H1 (cell line): Measurements from ENCODE around the gene MYCBPAP. TPM values are rescaled to one million over a fixed set of nuclear protein-coding genes. Genes with fewer than 3 reads are reported as not detected.
A peak's percentile ranks its signal among the peaks of the same experiment; 100 is the strongest.

ENCODE experiments used
- CTCF ChIA-PET: fragments of 300-600 bp; sonication (Branson Sonifier 250); formaldehyde crosslinking; loops from one replicate; lab custom pipeline; 2021; ENCODE audit not compliant: partially characterized antibody; lab: Charles Lee
- POLR2A ChIA-PET: fragments of 300-600 bp; sonication (Branson Sonifier 250); formaldehyde crosslinking; loops from one replicate; lab custom pipeline; 2021; ENCODE audit warnings: inconsistent platforms; ENCODE audit not compliant: partially characterized antibody; lab: Charles Lee
- DNase-seq, 2 experiments: peaks; one replicate each; pipeline versions ENCODE4 v3.0.0 to v3.0.0-alpha.2; 2010 to 2022; ENCODE audit warnings: low spot score in 2 of 2, low read depth in 1 of 2, mixed read lengths in 1 of 2
- FAIRE-seq: peaks from 2 replicates; lab custom pipeline; 2011; peaks lifted over from hg19 to GRCh38; lab: Jason Lieb, UNC
- H2AFZ ChIP-seq: 2 replicates; pipeline ENCODE4 v1.8.1; 2012; ENCODE audit warnings: low read length, inconsistent platforms
- H2AK5ac ChIP-seq: 2 replicates; pipeline ENCODE4 v1.6.1; 2013; ENCODE audit warnings: low read depth, low read length
- H2BK120ac ChIP-seq: replicated peaks from 2 replicates; pipeline ENCODE3; 2013; ENCODE audit warnings: low read depth, low read length, inconsistent platforms
- H2BK12ac ChIP-seq: 2 replicates; pipeline ENCODE4 v1.6.1; 2013; ENCODE audit warnings: low read depth, low read length
- H2BK15ac ChIP-seq: 2 replicates; pipeline ENCODE4 v1.6.1; 2013; ENCODE audit warnings: low read length
- H2BK20ac ChIP-seq: 2 replicates; pipeline ENCODE4 v1.6.1; 2013; ENCODE audit warnings: low read length
- H2BK5ac ChIP-seq: 2 replicates; pipeline ENCODE4 v1.6.1; 2013; ENCODE audit warnings: low read depth, low read length
- H3K14ac ChIP-seq: 2 replicates; pipeline ENCODE4 v1.6.1; 2013; ENCODE audit warnings: inconsistent platforms; ENCODE audit not compliant: insufficient read length
- H3K18ac ChIP-seq: 2 replicates; pipeline ENCODE4 v1.6.1; 2013; ENCODE audit warnings: low read length; ENCODE audit errors: extremely low read depth
- H3K23ac ChIP-seq: 2 replicates; pipeline ENCODE4 v1.6.1; 2013; ENCODE audit warnings: inconsistent platforms; ENCODE audit not compliant: insufficient read length
- H3K23me2 ChIP-seq: 2 replicates; pipeline ENCODE4 v1.6.1; 2013; ENCODE audit warnings: low read depth, low read length
- H3K27ac ChIP-seq: 2 replicates; pipeline ENCODE4 v1.6.1; 2011; ENCODE audit warnings: low read depth, low read length, inconsistent platforms
- H3K27me3 ChIP-seq, 4 experiments: replicated peaks in 1 of 4; 1 replicate in 1 of 4; 2 replicates in 3 of 4; pipeline versions ENCODE4 v1.6.1 to v1.8.1; 2011 to 2013; ENCODE audit warnings: low read length in 3 of 4, mild to moderate bottlenecking in 3 of 4, inconsistent platforms in 2 of 4, mixed read lengths in 2 of 4, moderate library complexity in 1 of 4; ENCODE audit not compliant: control insufficient read depth in 3 of 4, insufficient read depth in 3 of 4; ENCODE audit errors: extremely low read depth in 1 of 4
- H3K36me3 ChIP-seq, 4 experiments: 2 replicates each; pipeline versions ENCODE4 v1.6.1 to v1.8.1; 2011 to 2013; ENCODE audit warnings: mild to moderate bottlenecking in 4 of 4, low read length in 3 of 4, moderate library complexity in 2 of 4, control low read depth in 1 of 4, inconsistent platforms in 1 of 4; ENCODE audit not compliant: insufficient read depth in 4 of 4, control insufficient read depth in 2 of 4
- H3K4ac ChIP-seq: replicated peaks from 2 replicates; pipeline ENCODE3; 2013; ENCODE audit warnings: low read length, low read depth, mixed read lengths, inconsistent platforms; ENCODE audit not compliant: insufficient read length
- H3K4me1 ChIP-seq, 4 experiments: replicated peaks in 1 of 4; 1 replicate in 1 of 4; 2 replicates in 3 of 4; pipeline versions ENCODE4 v1.6.1 to v1.8.1; 2011 to 2013; ENCODE audit warnings: low read length in 3 of 4, inconsistent platforms in 2 of 4, mixed read lengths in 1 of 4; ENCODE audit not compliant: insufficient read depth in 4 of 4, control insufficient read depth in 3 of 4
- H3K4me2 ChIP-seq, 2 experiments: 2 replicates each; pipeline versions ENCODE4 v1.6.1 to v1.8.1; 2011 to 2013; ENCODE audit warnings: low read depth in 2 of 2, low read length in 2 of 2, control low read depth in 1 of 2, inconsistent platforms in 1 of 2, mild to moderate bottlenecking in 1 of 2; ENCODE audit not compliant: insufficient read depth in 1 of 2
- H3K4me3 ChIP-seq, 4 experiments: fragments of 200-600, 300-600 bp in 1 of 4; sonication (generic), shearing (Covaris generic), sonication (Bioruptor Twin) in 1 of 4; 2 replicates each; pipeline versions ENCODE4 v1.5.1 to v1.8.1; 2011 to 2016; ENCODE audit warnings: low read length in 4 of 4, low read depth in 3 of 4, control low read depth in 2 of 4, inconsistent platforms in 2 of 4, mild to moderate bottlenecking in 2 of 4, mixed read lengths in 1 of 4, moderate library complexity in 1 of 4; ENCODE audit not compliant: insufficient read depth in 2 of 4; ENCODE audit errors: extremely low read depth in 1 of 4
- H3K56ac ChIP-seq: replicated peaks from 2 replicates; pipeline ENCODE3; 2013; ENCODE audit warnings: low read depth, mild to moderate bottlenecking, mixed read lengths, low read length, inconsistent platforms; ENCODE audit not compliant: insufficient read length
- H3K79me1 ChIP-seq: 2 replicates; pipeline ENCODE4 v1.6.1; 2013; ENCODE audit warnings: low read depth, low read length, control low read depth
- H3K79me2 ChIP-seq, 2 experiments: 2 replicates each; pipeline versions ENCODE4 v1.6.1 to v1.8.1; 2012 to 2013; ENCODE audit warnings: low read length in 2 of 2, mild to moderate bottlenecking in 2 of 2, inconsistent platforms in 1 of 2; ENCODE audit not compliant: insufficient read depth in 2 of 2, control insufficient read depth in 1 of 2
- H3K9ac ChIP-seq, 4 experiments: replicated peaks in 1 of 4; 1 replicate in 1 of 4; 2 replicates in 3 of 4; pipeline versions ENCODE4 v1.6.1 to v1.8.1; 2011 to 2013; ENCODE audit warnings: low read depth in 3 of 4, low read length in 3 of 4, control low read depth in 2 of 4, mild to moderate bottlenecking in 2 of 4, moderate library complexity in 2 of 4, inconsistent platforms in 1 of 4; ENCODE audit errors: extremely low read depth in 1 of 4
- H3K9me3 ChIP-seq, 2 experiments: 2 replicates each; pipeline versions ENCODE4 v1.6.1 to v1.8.1; 2012 to 2013; ENCODE audit warnings: mild to moderate bottlenecking in 2 of 2, moderate library complexity in 2 of 2, control low read depth in 1 of 2, inconsistent platforms in 1 of 2, low read depth in 1 of 2, low read length in 1 of 2, mixed read lengths in 1 of 2; ENCODE audit not compliant: insufficient read depth in 2 of 2
- H4K20me1 ChIP-seq, 2 experiments: replicated peaks in 1 of 2; 2 replicates each; pipeline versions ENCODE3 to v1.8.1; 2011 to 2013; ENCODE audit warnings: inconsistent platforms in 2 of 2, low read length in 2 of 2, mild to moderate bottlenecking in 1 of 2; ENCODE audit not compliant: insufficient read depth in 2 of 2, control insufficient read depth in 1 of 2
- H4K5ac ChIP-seq: 2 replicates; pipeline ENCODE4 v1.6.1; 2013; ENCODE audit warnings: low read length, low read depth, mixed read lengths, inconsistent platforms; ENCODE audit not compliant: insufficient read length
- H4K8ac ChIP-seq: 2 replicates; pipeline ENCODE4 v1.8.0; 2013; ENCODE audit warnings: mild to moderate bottlenecking, moderate library complexity, low read length, inconsistent platforms; ENCODE audit not compliant: insufficient read depth; ENCODE audit errors: extremely low read depth
- H4K91ac ChIP-seq: replicated peaks from 2 replicates; pipeline ENCODE3; 2013; ENCODE audit warnings: low read length, mixed read lengths, inconsistent platforms; ENCODE audit not compliant: insufficient read length
- E2F6 ChIP-seq: IDR thresholded peaks from 2 replicates; pipeline ENCODE4 v1.6.1; 2012; ENCODE audit warnings: inconsistent platforms
- EP300 ChIP-seq, 2 experiments: IDR thresholded peaks; 1 replicate in 1 of 2; 2 replicates in 1 of 2; pipeline ENCODE4 v1.6.1; 2011 to 2012; ENCODE audit warnings: low read depth in 2 of 2, low read length in 2 of 2, mild to moderate bottlenecking in 2 of 2, borderline replicate concordance in 1 of 2, inconsistent platforms in 1 of 2, moderate library complexity in 1 of 2
- GTF2F1 ChIP-seq: IDR thresholded peaks from 2 replicates; pipeline ENCODE4 v1.6.1; 2012; ENCODE audit warnings: low read depth, low read length, improper control_type of control experiment, borderline replicate concordance
- KDM4A ChIP-seq: IDR thresholded peaks from one replicate; pipeline ENCODE4 v1.7.1; 2012; ENCODE audit warnings: low read depth, mild to moderate bottlenecking, moderate library complexity, low read length, inconsistent platforms; ENCODE audit not compliant: severe bottlenecking
- POU5F1 ChIP-seq: IDR thresholded peaks from 2 replicates; pipeline ENCODE4 v1.6.1; 2011; ENCODE audit warnings: low read depth, mild to moderate bottlenecking, low read length, moderate library complexity
- USF2 ChIP-seq: IDR thresholded peaks from 2 replicates; pipeline ENCODE4 v1.6.1; 2011; ENCODE audit warnings: low read length, improper control_type of control experiment
- WGBS, 2 experiments: shearing (Covaris generic) in 1 of 2; methylation state at CpG; one replicate each; pipeline versions ENCODE4 v1.1.6 to v1.1.7; 2013 to 2015; ENCODE audit warnings: low lambda C conversion rate in 2 of 2, mixed read lengths in 2 of 2, inconsistent platforms in 1 of 2, low coverage in 1 of 2, missing lambda C conversion rate in 1 of 2; ENCODE audit not compliant: insufficient replicate concordance in 2 of 2, insufficient coverage in 1 of 2, insufficient read length in 1 of 2; ENCODE audit errors: extremely low coverage in 1 of 2, missing lambda C conversion rate in 1 of 2; 5-methylcytosine and 5-hydroxymethylcytosine counted together
- polyA plus RNA-seq, 7 experiments: library from polyadenylated mRNA; depleted of rRNA in 3 of 7; stranded (reverse) in 5 of 7; unstranded in 2 of 7; fragments of >200 nt in 5 of 7; fragments of 200-250 nt in 2 of 7; gene quantifications; 1 replicate in 5 of 7; 2 replicates in 1 of 7; 4 replicates in 1 of 7; pipeline versions ENCODE4 v1.2.1 to v1.2.3, GENCODE V29; 2011 to 2013; ENCODE audit warnings: missing spikeins in 2 of 7, mixed read lengths in 2 of 7
- total RNA-seq: library from RNA; stranded (reverse); fragmentation: NEBNext Ultra II Directional; extraction: Animal tissue kit (Norgen Biotek cat#: 25700); gene quantifications from 2 replicates; pipeline ENCODE4 v1.2.1, GENCODE V29; 2021

Gene MYCBPAP
- total and polyA plus RNA-seq, 2 of the 8 experiments (the other 6 are each of a cell fraction or from before 2014, with no cell fraction given), result 0.89 to 3.3 TPM

- Histone ChIP-seq H3K27ac (no peak within 1 kb of the TSS; the same call in 1 of the 2 replicates), H3K23ac (no peak within 1 kb of the TSS), H3K23me2 (peaks cover 8% of the 10 kb centered on the region), H3K4me2 (peak within 1 kb of the TSS; percentile 55 to 87), H4K20me1 (peaks cover 0 to 2% of the 10 kb centered on the region in 2 experiments), H3K14ac (no peak within 1 kb of the TSS), H2AK5ac (0 out of 2 replicates have a peak within 1 kb of the TSS, but pooled peaks have one; percentile 34), H3K36me3 (peaks cover 0 to 1% (median 0%) of the 10 kb centered on the region in 4 experiments; a peak in 2 of 8 replicates), H3K4me3 (peak within 1 kb of the TSS; percentile 46 to 81 (median 72)), H3K9ac (peak within 1 kb of the TSS in 3 of 4 experiments; percentile 58 to 61 (median 60); a peak in 5 of 7 replicates), H3K27me3 (peaks cover 0 to 4% (median under 1%) of the 10 kb centered on the region in 4 experiments; a peak in 2 of 7 replicates), H2BK5ac (no peak within 1 kb of the TSS; the same call in 1 of the 2 replicates), H2BK20ac (peak within 1 kb of the TSS; percentile 80; the same call in 1 of the 2 replicates), H3K4me1 (peaks cover 0 to 10% (median 6%) of the 10 kb centered on the region in 4 experiments; a peak in 6 of 7 replicates), H3K4ac (no peak within 1 kb of the TSS), H3K9me3 (no peaks in the 10 kb centered on the region), H3K56ac (no peak within 1 kb of the TSS), H2AFZ (peak within 1 kb of the TSS; percentile 97), H3K79me1 (no peaks in the 10 kb centered on the region), H3K18ac (peak within 1 kb of the TSS; percentile 87), H4K8ac (peak within 1 kb of the TSS; percentile 93; the same call in 1 of the 2 replicates), H4K5ac (peak within 1 kb of the TSS; percentile 39), H2BK15ac (0 out of 2 replicates have a peak within 1 kb of the TSS, but pooled peaks have one; percentile 88), H2BK12ac (peak within 1 kb of the TSS; percentile 50; the same call in 1 of the 2 replicates), H4K91ac (peak within 1 kb of the TSS; percentile 62), H3K79me2 (peaks cover 0 to 3% of the 10 kb centered on the region in 2 experiments; a peak in 1 of 4 replicates), H2BK120ac (no peak within 1 kb of the TSS)
- DNase-seq (peak; percentile 68 to 84), FAIRE-seq (no peak)
- ChIA-PET CTCF (interaction anchor here (0.7 to 2.4 kb wide), 44 partner anchors 10 to 290 kb away, joined by 3 to 39 read pairs (median 4); partner anchors contain the start of genes CACNA1G, CHAD, EPN3 and LRRC59), POLR2A (interaction anchor here (0.8 to 1.7 kb wide), 13 partner anchors 8 to 280 kb away, joined by 3 to 10 read pairs (median 3); partner anchors contain the start of genes CHAD, EPN3 and LRRC59)
- 8% methylated on average over 64 of the region's 75 CpGs; no CpG with 5 or more reads in 1 of the 2 experiments for WGBS, 2 experiments
- TF ChIP-seq USF2 (no peak), EP300 (IDR thresholded peaks at IDR 0.05; ENCODE audit: borderline replicate concordance in 1 of 2, low read depth in 2 of 2, low read length in 2 of 2) (no peak; a peak in 1 of 3 replicates), KDM4A (peak; percentile 95), POU5F1 (no peak), E2F6 (peak; percentile 63; the same call in 1 of the 2 replicates), GTF2F1 (no peak)
Measured at GRCh38 chr17:50478391-50479381, 29.6 kb upstream of the MYCBPAP start, which contains the start of gene RSAD1. Gene RSAD1 (plus strand): TSS chr17:50478860. CDS start chr17:50478885, 25 bp downstream.
